Endothelial cell (in vitro differentiated cells): Measurements from ENCODE around the gene ARHGEF11. TPM values are rescaled to one million over a fixed set of nuclear protein-coding genes. Genes with fewer than 3 reads are reported as not detected.

Source experiments
- DNase-seq: peaks from one replicate; pipeline ENCODE4 v3.0.0; 2021; ENCODE audit warnings: low spot score
- H3K27ac Mint-ChIP-seq: one replicate; pipeline ENCODE4 v1.8.0; 2021; ENCODE audit warnings: mixed read lengths, inconsistent platforms; ENCODE audit not compliant: unreplicated experiment
- H3K27me3 Mint-ChIP-seq: one replicate; pipeline ENCODE4 v1.8.0; 2021; ENCODE audit warnings: mild to moderate bottlenecking, moderate library complexity, mixed read lengths, inconsistent platforms; ENCODE audit not compliant: unreplicated experiment
- H3K36me3 Mint-ChIP-seq: one replicate; pipeline ENCODE4 v1.8.0; 2021; ENCODE audit warnings: mild to moderate bottlenecking, low read depth, mixed read lengths, inconsistent platforms; ENCODE audit not compliant: unreplicated experiment
- H3K4me1 Mint-ChIP-seq: one replicate; pipeline ENCODE4 v1.8.0; 2021; ENCODE audit warnings: mild to moderate bottlenecking, mixed read lengths, inconsistent platforms; ENCODE audit not compliant: unreplicated experiment
- H3K4me3 Mint-ChIP-seq: one replicate; pipeline ENCODE4 v1.8.0; 2021; ENCODE audit warnings: mild to moderate bottlenecking, mixed read lengths, inconsistent platforms; ENCODE audit not compliant: unreplicated experiment
- H3K9me3 Mint-ChIP-seq: one replicate; pipeline ENCODE4 v1.8.0; 2021; ENCODE audit warnings: mixed read lengths, inconsistent platforms; ENCODE audit not compliant: unreplicated experiment
- CTCF ChIP-seq: fragments of 200-600 bp; sonication (generic); IDR thresholded peaks from one replicate; pipeline ENCODE4 v1.5.0; 2021; ENCODE audit warnings: antibody characterized with exemption; ENCODE audit not compliant: unreplicated experiment
- total RNA-seq: library from RNA; stranded (reverse); fragmentation: NEBNext Ultra II Directional; extraction: Animal tissue kit (Norgen Biotek cat#: 25700); gene quantifications from one replicate; pipeline ENCODE4 v1.2.1, GENCODE V29; 2021; ENCODE audit not compliant: unreplicated experiment

The ARHGEF11 gene
- total RNA-seq, 1 donor from 2014 or later: 48.4 TPM

GRCh38 chr1:157001304-157001703, 44.2 kb downstream of the ARHGEF11 start:
- Mint-ChIP-seq H3K9me3 (no peaks in the 10 kb centered on the region), H3K4me3 (no peak overlapping the region), H3K27ac (no peak overlapping the region), H3K27me3 (peaks cover 2% of the 10 kb centered on the region), H3K4me1 (peaks cover 36% of the 10 kb centered on the region), H3K36me3 (no peaks in the 10 kb centered on the region)
- no peak for TF ChIP-seq CTCF
- no peak for DNase-seq

GRCh38 chr1:157000686-157001085, 44.9 kb downstream of the ARHGEF11 start:
- Mint-ChIP-seq H3K27me3 (peaks cover 2% of the 10 kb centered on the region), H3K4me1 (peaks cover 31% of the 10 kb centered on the region), H3K27ac (no peak overlapping the region), H3K9me3 (no peaks in the 10 kb centered on the region), H3K36me3 (no peaks in the 10 kb centered on the region), H3K4me3 (no peak overlapping the region)
- TF ChIP-seq CTCF: no peak
- no peak for DNase-seq

GRCh38 chr1:156999596-157000320, 45.8 kb downstream of the ARHGEF11 start:
- H3K4me1 Mint-ChIP-seq: peaks cover 23% of the 10 kb centered on the region
- no peaks in the 10 kb centered on the region for H3K36me3 Mint-ChIP-seq
- DNase-seq: no peak
- no peak for TF ChIP-seq CTCF
- no peak overlapping the region for H3K27ac Mint-ChIP-seq
- peaks cover 2% of the 10 kb centered on the region for H3K27me3 Mint-ChIP-seq
- no peaks in the 10 kb centered on the region for H3K9me3 Mint-ChIP-seq
- no peak overlapping the region for H3K4me3 Mint-ChIP-seq

- H3K27ac Mint-ChIP-seq: no peak overlapping the region
- H3K27me3 Mint-ChIP-seq: peaks cover 2% of the 10 kb centered on the region
- no peaks in the 10 kb centered on the region for H3K9me3 Mint-ChIP-seq
- TF ChIP-seq CTCF: no peak
- peaks cover 15% of the 10 kb centered on the region for H3K4me1 Mint-ChIP-seq
- DNase-seq: no peak
- H3K4me3 Mint-ChIP-seq: no peak overlapping the region
- no peaks in the 10 kb centered on the region for H3K36me3 Mint-ChIP-seq
These were observed 46.6 kb downstream of the ARHGEF11 start for GRCh38 chr1:156998840-156999500.

GRCh38 chr1:156998301-156998700, 47.2 kb downstream of the ARHGEF11 start:
- no peak overlapping the region for H3K27ac Mint-ChIP-seq
- H3K36me3 Mint-ChIP-seq: no peaks in the 10 kb centered on the region
- H3K27me3 Mint-ChIP-seq: peaks cover 2% of the 10 kb centered on the region
- DNase-seq: no peak
- peaks cover 13% of the 10 kb centered on the region for H3K4me1 Mint-ChIP-seq
- no peak overlapping the region for H3K4me3 Mint-ChIP-seq
- no peaks in the 10 kb centered on the region for H3K9me3 Mint-ChIP-seq
- TF ChIP-seq CTCF: no peak
